ENCODE results near the gene WDR17.

GRCh38 chr4:176031922-176032321 is 33.7 kb upstream of the WDR17 start:
- TF ChIP-seq CTCF (IDR thresholded peaks at IDR 0.05) = no peak
- no peak for TF ChIP-seq POLR2A (IDR thresholded peaks at IDR 0.05)

Measured in prostate gland (tissue), 2 donors.